H1 (cell line): Measurements from ENCODE around the gene HADH. TPM values are rescaled to one million over a fixed set of nuclear protein-coding genes. Genes with fewer than 3 reads are reported as not detected.
"Not testable (repeated sequence)": the region's sequence is repeated elsewhere in the genome, so short reads cannot be mapped to it uniquely, and the experiment has no call there.

ENCODE experiments used
- CTCF ChIA-PET: fragments of 300-600 bp; sonication (Branson Sonifier 250); formaldehyde crosslinking; loops from one replicate; lab custom pipeline; 2021; ENCODE audit not compliant: partially characterized antibody; lab: Charles Lee
- POLR2A ChIA-PET: fragments of 300-600 bp; sonication (Branson Sonifier 250); formaldehyde crosslinking; loops from one replicate; lab custom pipeline; 2021; ENCODE audit warnings: inconsistent platforms; ENCODE audit not compliant: partially characterized antibody; lab: Charles Lee
- DNase-seq, 2 experiments: peaks; one replicate each; pipeline versions ENCODE4 v3.0.0 to v3.0.0-alpha.2; 2010 to 2022; ENCODE audit warnings: low spot score in 2 of 2, low read depth in 1 of 2, mixed read lengths in 1 of 2
- FAIRE-seq: peaks from 2 replicates; lab custom pipeline; 2011; peaks lifted over from hg19 to GRCh38; lab: Jason Lieb, UNC
- H2AFZ ChIP-seq: 2 replicates; pipeline ENCODE4 v1.8.1; 2012; ENCODE audit warnings: low read length, inconsistent platforms
- H2AK5ac ChIP-seq: 2 replicates; pipeline ENCODE4 v1.6.1; 2013; ENCODE audit warnings: low read depth, low read length
- H2BK120ac ChIP-seq: replicated peaks from 2 replicates; pipeline ENCODE3; 2013; ENCODE audit warnings: low read depth, low read length, inconsistent platforms
- H2BK12ac ChIP-seq: 2 replicates; pipeline ENCODE4 v1.6.1; 2013; ENCODE audit warnings: low read depth, low read length
- H2BK15ac ChIP-seq: 2 replicates; pipeline ENCODE4 v1.6.1; 2013; ENCODE audit warnings: low read length
- H2BK20ac ChIP-seq: 2 replicates; pipeline ENCODE4 v1.6.1; 2013; ENCODE audit warnings: low read length
- H2BK5ac ChIP-seq: 2 replicates; pipeline ENCODE4 v1.6.1; 2013; ENCODE audit warnings: low read depth, low read length
- H3K14ac ChIP-seq: 2 replicates; pipeline ENCODE4 v1.6.1; 2013; ENCODE audit warnings: inconsistent platforms; ENCODE audit not compliant: insufficient read length
- H3K18ac ChIP-seq: 2 replicates; pipeline ENCODE4 v1.6.1; 2013; ENCODE audit warnings: low read length; ENCODE audit errors: extremely low read depth
- H3K23ac ChIP-seq: 2 replicates; pipeline ENCODE4 v1.6.1; 2013; ENCODE audit warnings: inconsistent platforms; ENCODE audit not compliant: insufficient read length
- H3K23me2 ChIP-seq: 2 replicates; pipeline ENCODE4 v1.6.1; 2013; ENCODE audit warnings: low read depth, low read length
- H3K27ac ChIP-seq: 2 replicates; pipeline ENCODE4 v1.6.1; 2011; ENCODE audit warnings: low read depth, low read length, inconsistent platforms
- H3K27me3 ChIP-seq, 4 experiments: replicated peaks in 1 of 4; 1 replicate in 1 of 4; 2 replicates in 3 of 4; pipeline versions ENCODE4 v1.6.1 to v1.8.1; 2011 to 2013; ENCODE audit warnings: low read length in 3 of 4, mild to moderate bottlenecking in 3 of 4, inconsistent platforms in 2 of 4, mixed read lengths in 2 of 4, moderate library complexity in 1 of 4; ENCODE audit not compliant: control insufficient read depth in 3 of 4, insufficient read depth in 3 of 4; ENCODE audit errors: extremely low read depth in 1 of 4
- H3K36me3 ChIP-seq, 4 experiments: 2 replicates each; pipeline versions ENCODE4 v1.6.1 to v1.8.1; 2011 to 2013; ENCODE audit warnings: mild to moderate bottlenecking in 4 of 4, low read length in 3 of 4, moderate library complexity in 2 of 4, control low read depth in 1 of 4, inconsistent platforms in 1 of 4; ENCODE audit not compliant: insufficient read depth in 4 of 4, control insufficient read depth in 2 of 4
- H3K4ac ChIP-seq: replicated peaks from 2 replicates; pipeline ENCODE3; 2013; ENCODE audit warnings: low read length, low read depth, mixed read lengths, inconsistent platforms; ENCODE audit not compliant: insufficient read length
- H3K4me1 ChIP-seq, 4 experiments: replicated peaks in 1 of 4; 1 replicate in 1 of 4; 2 replicates in 3 of 4; pipeline versions ENCODE4 v1.6.1 to v1.8.1; 2011 to 2013; ENCODE audit warnings: low read length in 3 of 4, inconsistent platforms in 2 of 4, mixed read lengths in 1 of 4; ENCODE audit not compliant: insufficient read depth in 4 of 4, control insufficient read depth in 3 of 4
- H3K4me2 ChIP-seq, 2 experiments: 2 replicates each; pipeline versions ENCODE4 v1.6.1 to v1.8.1; 2011 to 2013; ENCODE audit warnings: low read depth in 2 of 2, low read length in 2 of 2, control low read depth in 1 of 2, inconsistent platforms in 1 of 2, mild to moderate bottlenecking in 1 of 2; ENCODE audit not compliant: insufficient read depth in 1 of 2
- H3K4me3 ChIP-seq, 4 experiments: fragments of 200-600, 300-600 bp in 1 of 4; sonication (generic), shearing (Covaris generic), sonication (Bioruptor Twin) in 1 of 4; 2 replicates each; pipeline versions ENCODE4 v1.5.1 to v1.8.1; 2011 to 2016; ENCODE audit warnings: low read length in 4 of 4, low read depth in 3 of 4, control low read depth in 2 of 4, inconsistent platforms in 2 of 4, mild to moderate bottlenecking in 2 of 4, mixed read lengths in 1 of 4, moderate library complexity in 1 of 4; ENCODE audit not compliant: insufficient read depth in 2 of 4; ENCODE audit errors: extremely low read depth in 1 of 4
- H3K56ac ChIP-seq: replicated peaks from 2 replicates; pipeline ENCODE3; 2013; ENCODE audit warnings: low read depth, mild to moderate bottlenecking, mixed read lengths, low read length, inconsistent platforms; ENCODE audit not compliant: insufficient read length
- H3K79me1 ChIP-seq: 2 replicates; pipeline ENCODE4 v1.6.1; 2013; ENCODE audit warnings: low read depth, low read length, control low read depth
- H3K79me2 ChIP-seq, 2 experiments: 2 replicates each; pipeline versions ENCODE4 v1.6.1 to v1.8.1; 2012 to 2013; ENCODE audit warnings: low read length in 2 of 2, mild to moderate bottlenecking in 2 of 2, inconsistent platforms in 1 of 2; ENCODE audit not compliant: insufficient read depth in 2 of 2, control insufficient read depth in 1 of 2
- H3K9ac ChIP-seq, 4 experiments: replicated peaks in 1 of 4; 1 replicate in 1 of 4; 2 replicates in 3 of 4; pipeline versions ENCODE4 v1.6.1 to v1.8.1; 2011 to 2013; ENCODE audit warnings: low read depth in 3 of 4, low read length in 3 of 4, control low read depth in 2 of 4, mild to moderate bottlenecking in 2 of 4, moderate library complexity in 2 of 4, inconsistent platforms in 1 of 4; ENCODE audit errors: extremely low read depth in 1 of 4
- H3K9me3 ChIP-seq, 2 experiments: 2 replicates each; pipeline versions ENCODE4 v1.6.1 to v1.8.1; 2012 to 2013; ENCODE audit warnings: mild to moderate bottlenecking in 2 of 2, moderate library complexity in 2 of 2, control low read depth in 1 of 2, inconsistent platforms in 1 of 2, low read depth in 1 of 2, low read length in 1 of 2, mixed read lengths in 1 of 2; ENCODE audit not compliant: insufficient read depth in 2 of 2
- H4K20me1 ChIP-seq, 2 experiments: replicated peaks in 1 of 2; 2 replicates each; pipeline versions ENCODE3 to v1.8.1; 2011 to 2013; ENCODE audit warnings: inconsistent platforms in 2 of 2, low read length in 2 of 2, mild to moderate bottlenecking in 1 of 2; ENCODE audit not compliant: insufficient read depth in 2 of 2, control insufficient read depth in 1 of 2
- H4K5ac ChIP-seq: 2 replicates; pipeline ENCODE4 v1.6.1; 2013; ENCODE audit warnings: low read length, low read depth, mixed read lengths, inconsistent platforms; ENCODE audit not compliant: insufficient read length
- H4K8ac ChIP-seq: 2 replicates; pipeline ENCODE4 v1.8.0; 2013; ENCODE audit warnings: mild to moderate bottlenecking, moderate library complexity, low read length, inconsistent platforms; ENCODE audit not compliant: insufficient read depth; ENCODE audit errors: extremely low read depth
- H4K91ac ChIP-seq: replicated peaks from 2 replicates; pipeline ENCODE3; 2013; ENCODE audit warnings: low read length, mixed read lengths, inconsistent platforms; ENCODE audit not compliant: insufficient read length
- ASH2L ChIP-seq: fragments of 200-600, 300-600 bp; sonication (generic); IDR thresholded peaks from one replicate; pipeline ENCODE4 v1.7.1; 2017; ENCODE audit warnings: low read length
- CHD2 ChIP-seq: IDR thresholded peaks from 2 replicates; pipeline ENCODE4 v1.6.1; 2012; ENCODE audit warnings: low read length, improper control_type of control experiment
- NRF1 ChIP-seq: IDR thresholded peaks from 2 replicates; pipeline ENCODE4 v1.6.1; 2011; ENCODE audit warnings: mild to moderate bottlenecking, low read depth, low read length, improper control_type of control experiment
- RXRA ChIP-seq: IDR thresholded peaks from 2 replicates; pipeline ENCODE4 v1.6.1; 2011; ENCODE audit warnings: low read depth, mild to moderate bottlenecking, low read length, moderate library complexity; ENCODE audit not compliant: insufficient read depth
- SP4 ChIP-seq: IDR thresholded peaks from 2 replicates; pipeline ENCODE4 v1.6.1; 2012; ENCODE audit warnings: low read length, inconsistent platforms
- YY1 ChIP-seq: IDR thresholded peaks from 2 replicates; pipeline ENCODE4 v1.6.1; 2011; ENCODE audit warnings: low read depth, mild to moderate bottlenecking, low read length
- ZNF274 ChIP-seq: IDR thresholded peaks from 2 replicates; pipeline ENCODE4 v1.7.0; 2012; ENCODE audit warnings: low read length, borderline replicate concordance; ENCODE audit errors: extremely low read depth
- WGBS, 2 experiments: shearing (Covaris generic) in 1 of 2; methylation state at CpG; one replicate each; pipeline versions ENCODE4 v1.1.6 to v1.1.7; 2013 to 2015; ENCODE audit warnings: low lambda C conversion rate in 2 of 2, mixed read lengths in 2 of 2, inconsistent platforms in 1 of 2, low coverage in 1 of 2, missing lambda C conversion rate in 1 of 2; ENCODE audit not compliant: insufficient replicate concordance in 2 of 2, insufficient coverage in 1 of 2, insufficient read length in 1 of 2; ENCODE audit errors: extremely low coverage in 1 of 2, missing lambda C conversion rate in 1 of 2; 5-methylcytosine and 5-hydroxymethylcytosine counted together
- polyA plus RNA-seq, 7 experiments: library from polyadenylated mRNA; depleted of rRNA in 3 of 7; stranded (reverse) in 5 of 7; unstranded in 2 of 7; fragments of >200 nt in 5 of 7; fragments of 200-250 nt in 2 of 7; gene quantifications; 1 replicate in 5 of 7; 2 replicates in 1 of 7; 4 replicates in 1 of 7; pipeline versions ENCODE4 v1.2.1 to v1.2.3, GENCODE V29; 2011 to 2013; ENCODE audit warnings: missing spikeins in 2 of 7, mixed read lengths in 2 of 7
- total RNA-seq: library from RNA; stranded (reverse); fragmentation: NEBNext Ultra II Directional; extraction: Animal tissue kit (Norgen Biotek cat#: 25700); gene quantifications from 2 replicates; pipeline ENCODE4 v1.2.1, GENCODE V29; 2021

HADH gene
- total and polyA plus RNA-seq, 2 of the 8 experiments (the other 6 are each of a cell fraction or from before 2014, with no cell fraction given), result 47.5 to 54.4 TPM

- TF ChIP-seq NRF1, result no peak
- no peak for TF ChIP-seq CHD2
- TF ChIP-seq ASH2L, result no peak
- TF ChIP-seq SP4, result no peak
- no peak for TF ChIP-seq RXRA
- TF ChIP-seq YY1, result no peak
- no peak for TF ChIP-seq ZNF274
Observed at GRCh38 chr4:108049406-108049805, 59.7 kb downstream of the HADH start (continued).

DNA sequence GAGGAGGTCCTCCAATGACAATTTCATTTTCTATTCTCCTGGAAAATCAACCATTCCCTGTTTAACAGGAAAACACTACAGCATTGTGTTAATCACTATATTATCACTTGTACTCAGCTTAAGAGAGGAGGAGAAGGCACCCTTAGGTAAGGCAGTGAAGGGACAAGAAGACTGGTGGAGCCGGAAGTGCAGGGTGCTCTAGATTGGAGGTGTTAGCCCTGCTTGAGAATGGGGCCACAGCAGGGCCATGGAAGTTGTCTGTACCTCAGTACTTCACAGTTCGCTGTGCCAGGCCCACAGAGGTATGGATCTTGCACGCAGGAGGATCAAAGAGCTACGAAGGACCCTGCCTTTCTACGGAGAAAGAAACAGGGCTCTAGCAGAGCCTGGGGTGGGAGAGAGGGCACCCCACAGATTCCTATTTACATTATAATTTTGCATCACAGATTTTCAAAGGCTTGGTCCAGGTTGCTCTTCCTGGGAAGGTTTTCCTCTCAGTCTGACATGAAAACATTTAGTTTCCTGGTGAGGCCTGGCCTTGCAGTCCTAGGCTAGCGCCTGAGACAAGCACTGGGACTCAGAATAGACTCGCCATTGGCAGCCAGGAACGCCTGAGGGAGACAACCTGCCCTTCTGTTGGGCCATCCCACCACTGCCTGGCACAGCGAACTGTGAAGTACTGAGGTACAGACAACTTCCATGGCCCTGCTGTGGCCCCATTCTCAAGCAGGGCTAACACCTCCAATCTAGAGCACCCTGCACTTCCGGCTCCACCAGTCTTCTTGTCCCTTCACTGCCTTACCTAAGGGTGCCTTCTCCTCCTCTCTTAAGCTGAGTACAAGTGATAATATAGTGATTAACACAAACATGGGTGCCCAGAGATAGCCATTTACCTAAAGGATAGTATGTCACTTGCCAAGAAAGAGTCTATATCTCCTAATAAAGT lies 60.8 kb downstream of the HADH start:
- H4K91ac ChIP-seq, H2BK15ac ChIP-seq, H2BK120ac ChIP-seq, H3K4me3 ChIP-seq, H3K36me3 ChIP-seq, H3K27me3 ChIP-seq, H2BK20ac ChIP-seq, H2BK5ac ChIP-seq, H3K27ac ChIP-seq, H3K23me2 ChIP-seq, H2BK12ac ChIP-seq, POLR2A ChIA-PET, H4K20me1 ChIP-seq, H3K4ac ChIP-seq, DNase-seq, H4K5ac ChIP-seq, H3K4me1 ChIP-seq, H4K8ac ChIP-seq, H2AFZ ChIP-seq, H3K14ac ChIP-seq, H3K23ac ChIP-seq, H2AK5ac ChIP-seq, H3K79me2 ChIP-seq, H3K79me1 ChIP-seq, H3K9me3 ChIP-seq, H3K4me2 ChIP-seq, H3K18ac ChIP-seq, H3K56ac ChIP-seq, H3K9ac ChIP-seq: not testable (repeated sequence)
- CTCF ChIA-PET, result interaction anchor here (0.8 to 2.1 kb wide), 3 partner anchors 9 to 522 kb away, joined by 4 to 7 read pairs (median 4); no protein-coding TSS in a partner anchor
- peak; percentile 72 for FAIRE-seq
- WGBS, 2 experiments, result 73% methylated on average over 9 of the region's 10 CpGs; no CpG with 5 or more reads in 1 of the 2 experiments
